Fibroblast of pulmonary artery (primary cell): Measurements from ENCODE around the gene UPF2.

Source experiments
- DNase-seq: peaks from one replicate; pipeline ENCODE4 v3.0.0-alpha.2; 2010; ENCODE audit warnings: low read depth
- H3K4me3 ChIP-seq: replicated peaks from 2 replicates; pipeline ENCODE4 v1.5.1; 2011; ENCODE audit warnings: low read depth, mild to moderate bottlenecking, control low read depth, low read length, moderate library complexity
- TF ChIP-seq, protein P1 (sequence below): IDR thresholded peaks from 2 replicates; pipeline ENCODE4 v1.5.1; 2011; ENCODE audit warnings: mild to moderate bottlenecking, control low read depth, low read length, inconsistent platforms; ENCODE audit errors: missing control alignments

The UPF2 gene

DNA sequence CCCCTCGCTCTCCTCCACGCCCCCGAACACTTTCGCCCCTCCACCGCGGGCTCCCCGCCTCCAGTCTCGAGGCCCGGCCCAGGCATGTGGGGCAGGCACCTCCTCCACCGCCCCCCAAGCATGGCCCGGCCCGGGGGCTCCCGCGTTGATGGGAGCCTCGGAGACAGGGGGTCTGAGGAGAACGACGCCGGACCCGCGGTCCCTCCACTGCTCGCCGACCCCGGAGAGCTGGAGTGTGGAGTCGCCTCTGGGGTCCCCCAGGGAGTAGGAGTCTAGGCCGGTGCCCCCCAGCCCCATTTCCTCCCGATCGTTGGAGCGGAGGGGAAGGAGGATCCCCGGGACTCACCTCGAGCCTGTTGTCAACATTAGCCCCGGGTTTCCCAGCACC lies 206 bp downstream of the UPF2 start:
- TF ChIP-seq, protein P1, sequence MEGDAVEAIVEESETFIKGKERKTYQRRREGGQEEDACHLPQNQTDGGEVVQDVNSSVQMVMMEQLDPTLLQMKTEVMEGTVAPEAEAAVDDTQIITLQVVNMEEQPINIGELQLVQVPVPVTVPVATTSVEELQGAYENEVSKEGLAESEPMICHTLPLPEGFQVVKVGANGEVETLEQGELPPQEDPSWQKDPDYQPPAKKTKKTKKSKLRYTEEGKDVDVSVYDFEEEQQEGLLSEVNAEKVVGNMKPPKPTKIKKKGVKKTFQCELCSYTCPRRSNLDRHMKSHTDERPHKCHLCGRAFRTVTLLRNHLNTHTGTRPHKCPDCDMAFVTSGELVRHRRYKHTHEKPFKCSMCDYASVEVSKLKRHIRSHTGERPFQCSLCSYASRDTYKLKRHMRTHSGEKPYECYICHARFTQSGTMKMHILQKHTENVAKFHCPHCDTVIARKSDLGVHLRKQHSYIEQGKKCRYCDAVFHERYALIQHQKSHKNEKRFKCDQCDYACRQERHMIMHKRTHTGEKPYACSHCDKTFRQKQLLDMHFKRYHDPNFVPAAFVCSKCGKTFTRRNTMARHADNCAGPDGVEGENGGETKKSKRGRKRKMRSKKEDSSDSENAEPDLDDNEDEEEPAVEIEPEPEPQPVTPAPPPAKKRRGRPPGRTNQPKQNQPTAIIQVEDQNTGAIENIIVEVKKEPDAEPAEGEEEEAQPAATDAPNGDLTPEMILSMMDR, result no peak
- DNase-seq, result peak; percentile 13
- peak overlapping the region; percentile 97 for H3K4me3 ChIP-seq

GRCh38 chr10:12041766-12042408 lies 722 bp downstream of the UPF2 start:
- peak overlapping the region; percentile 97 for H3K4me3 ChIP-seq
- TF ChIP-seq, protein P1, result no peak
- peak; percentile 18 for DNase-seq

GRCh38 chr10:12036073-12036655 lies 6.4 kb downstream of the UPF2 start:
- no peak overlapping the region for H3K4me3 ChIP-seq
- no peak for DNase-seq
- TF ChIP-seq, protein P1, result no peak

- no peak overlapping the region for H3K4me3 ChIP-seq
- TF ChIP-seq, protein P1, result no peak
- no peak for DNase-seq
These were observed 11.2 kb downstream of the UPF2 start for GRCh38 chr10:12031404-12031803.

DNA sequence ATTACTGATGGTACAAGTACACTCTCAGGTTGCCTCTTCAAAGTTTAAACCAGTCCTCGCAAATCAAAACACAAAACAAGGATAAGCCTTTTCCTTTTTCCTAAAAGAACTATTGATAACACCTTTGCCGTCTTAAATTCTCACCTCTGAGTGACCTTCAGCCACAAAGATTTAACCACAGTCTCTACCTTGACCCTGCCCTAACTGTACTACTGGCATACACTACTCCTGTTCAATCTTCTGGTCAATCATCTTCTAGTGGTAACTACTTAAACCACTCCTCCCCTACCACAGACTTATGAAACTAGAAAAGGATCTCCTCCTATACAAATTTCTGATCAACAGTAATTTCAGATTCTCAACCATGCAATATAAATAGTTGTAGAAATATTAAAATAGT lies 15.1 kb downstream of the UPF2 start:
- no peak overlapping the region for H3K4me3 ChIP-seq
- DNase-seq, result no peak
- TF ChIP-seq, protein P1, result no peak

GRCh38 chr10:12025591-12025990 lies 17.0 kb downstream of the UPF2 start:
- TF ChIP-seq, protein P1, result no peak
- DNase-seq, result no peak
- H3K4me3 ChIP-seq, result no peak overlapping the region

- TF ChIP-seq, protein P1, result no peak
- no peak for DNase-seq
- H3K4me3 ChIP-seq, result no peak overlapping the region
These were observed 19.9 kb downstream of the UPF2 start for GRCh38 chr10:12022580-12023257.
